GM23338 (cell line): ENCODE results near the gene HOXD8. TPM values are rescaled to one million over a fixed set of nuclear protein-coding genes. Genes with fewer than 3 reads are reported as not detected.

Experiments
- ATAC-seq: fragments of 200-7000 bp; cut with Tn5 transposase; 3 replicates; pipeline ENCODE4 v1.9.1; 2020
- DNase-seq: peaks from one replicate; pipeline ENCODE4 v3.0.0-alpha.2; 2015; ENCODE audit warnings: low spot score
- H2AFZ ChIP-seq: fragments of 200-600 bp; sonication (generic); 2 replicates; pipeline ENCODE4 v1.8.0; 2016; ENCODE audit warnings: antibody characterized with exemption, mild to moderate bottlenecking, moderate library complexity
- H3F3A ChIP-seq: fragments of 200-600 bp; sonication (generic); replicated peaks from 2 replicates; pipeline ENCODE4 v1.8.0; 2017; ENCODE audit warnings: antibody characterized with exemption, mixed run types, low read depth
- H3K27ac ChIP-seq: fragments of 200-600 bp; sonication (generic); 2 replicates; pipeline ENCODE4 v1.6.1; 2016; ENCODE audit warnings: low read depth
- H3K27me3 ChIP-seq: fragments of 200-600 bp; sonication (generic); 2 replicates; pipeline ENCODE4 v1.8.0; 2016; ENCODE audit warnings: mild to moderate bottlenecking, mixed run types, moderate library complexity; ENCODE audit not compliant: insufficient read depth
- H3K36me3 ChIP-seq: fragments of 200-600 bp; sonication (generic); 2 replicates; pipeline ENCODE4 v1.8.0; 2016; ENCODE audit warnings: mild to moderate bottlenecking; ENCODE audit not compliant: insufficient read depth
- H3K4me1 ChIP-seq: fragments of 200-600 bp; sonication (generic); 2 replicates; pipeline ENCODE4 v1.8.0; 2016; ENCODE audit warnings: mild to moderate bottlenecking, moderate library complexity; ENCODE audit not compliant: insufficient read depth
- H3K4me2 ChIP-seq: fragments of 200-600 bp; sonication (generic); 2 replicates; pipeline ENCODE4 v1.7.1; 2017; ENCODE audit warnings: mixed run types
- H3K4me3 ChIP-seq: fragments of 200-600 bp; sonication (generic); 2 replicates; pipeline ENCODE4 v1.6.1; 2016; ENCODE audit warnings: mixed run types
- H3K79me2 ChIP-seq: fragments of 200-600 bp; sonication (generic); replicated peaks from 2 replicates; pipeline ENCODE4 v1.8.0; 2017; ENCODE audit warnings: mild to moderate bottlenecking; ENCODE audit not compliant: insufficient read depth
- H3K9me2 ChIP-seq: fragments of 200-600 bp; sonication (generic); 2 replicates; pipeline ENCODE4 v1.8.0; 2017; ENCODE audit not compliant: insufficient read depth
- H4K20me1 ChIP-seq: fragments of 200-600 bp; sonication (generic); replicated peaks from 2 replicates; pipeline ENCODE4 v1.8.0; 2017; ENCODE audit warnings: mild to moderate bottlenecking; ENCODE audit not compliant: insufficient read depth
- H3K27ac Mint-ChIP-seq: 2 replicates; pipeline ENCODE4 v1.8.0; 2020; ENCODE audit warnings: inconsistent platforms, mild to moderate bottlenecking, moderate library complexity, mixed read lengths
- H3K27me3 Mint-ChIP-seq: 3 replicates; pipeline ENCODE4 v1.8.0; 2022; ENCODE audit warnings: low read depth, mild to moderate bottlenecking, moderate library complexity, mixed read lengths, inconsistent platforms; ENCODE audit not compliant: insufficient read depth, poor library complexity
- H3K36me3 Mint-ChIP-seq: 3 replicates; pipeline ENCODE4 v1.8.0; 2021; ENCODE audit warnings: low read depth, mild to moderate bottlenecking, inconsistent platforms, moderate library complexity, mixed read lengths
- H3K4me1 Mint-ChIP-seq: 3 replicates; pipeline ENCODE4 v1.8.0; 2020; ENCODE audit warnings: mild to moderate bottlenecking, inconsistent platforms, mixed read lengths
- H3K4me3 Mint-ChIP-seq: 3 replicates; pipeline ENCODE4 v1.8.0; 2021; ENCODE audit warnings: moderate library complexity, mild to moderate bottlenecking, inconsistent platforms, mixed read lengths
- H3K9me3 Mint-ChIP-seq: 3 replicates; pipeline ENCODE4 v1.8.0; 2020; ENCODE audit warnings: moderate library complexity, mild to moderate bottlenecking, inconsistent platforms, mixed read lengths
- CREB1 ChIP-seq: fragments of 250-450 bp; sonication (Bioruptor Pico); IDR thresholded peaks from 2 replicates; pipeline ENCODE4 v1.5.0; 2020; ENCODE audit warnings: low read depth, mild to moderate bottlenecking, moderate library complexity
- CTCF ChIP-seq, 2 experiments: fragments of 200-600 bp in 1 of 2; sonication (generic) in 1 of 2; conservative IDR thresholded peaks; 2 replicates each; pipeline versions ENCODE4 v1.5.1 to v1.6.1; 2016 to 2017; ENCODE audit warnings: antibody characterized with exemption in 2 of 2, low read depth in 2 of 2, mild to moderate bottlenecking in 2 of 2, moderate library complexity in 1 of 2
- EZH2 ChIP-seq: fragments of 200-600 bp; sonication (generic); IDR thresholded peaks from one replicate; pipeline ENCODE4 v1.8.0; 2017; ENCODE audit warnings: antibody characterized with exemption, mild to moderate bottlenecking, low read depth; ENCODE audit not compliant: unreplicated experiment
- EZH2phosphoT487 ChIP-seq: fragments of 200-600 bp; sonication (generic); IDR thresholded peaks from one replicate; pipeline ENCODE4 v1.8.1; 2018; ENCODE audit warnings: antibody characterized with exemption; ENCODE audit not compliant: unreplicated experiment
- JUNB ChIP-seq: IDR thresholded peaks from one replicate; pipeline ENCODE4 v1.6.1; 2016; ENCODE audit warnings: antibody characterized with exemption; ENCODE audit not compliant: unreplicated experiment
- POLR2AphosphoS5 ChIP-seq: IDR thresholded peaks from 2 replicates; pipeline ENCODE4 v1.6.1; 2016; ENCODE audit warnings: antibody characterized with exemption, low read depth
- ZNF114 ChIP-seq: fragments of 250-450 bp; sonication (Bioruptor Pico); IDR thresholded peaks from 2 replicates; pipeline ENCODE4 v1.5.0; 2020; ENCODE audit warnings: mild to moderate bottlenecking, moderate library complexity
- polyA plus RNA-seq: library from polyadenylated mRNA; unstranded; fragments of >200 nt; fragmentation: Nextera tagmentation; extraction: Ambion mirVana; gene quantifications from 2 replicates; pipeline ENCODE4 v1.2.1, GENCODE V29; 2016
- total RNA-seq: library from RNA; depleted of rRNA; stranded (reverse); fragments of >200 nt; shearing (Covaris generic); gene quantifications from 2 replicates; pipeline ENCODE4 v1.2.3, GENCODE V29; 2014

The HOXD8 gene
- total and polyA plus RNA-seq, 2 experiments from 2014 or later = not detected

GRCh38 chr2:176092270-176093144 is 37.0 kb upstream of the HOXD8 start, which contains the start of gene HOXD13 (continued):
- no peak for TF ChIP-seq ZNF114 (CRISPR knock-in tag)

- H3K4me1 Mint-ChIP-seq = peaks cover 39% of the 10 kb centered on the region
- peaks cover 94% of the 10 kb centered on the region for H3K27me3 ChIP-seq
- peak overlapping the region; percentile 76 for H3K4me2 ChIP-seq
- H2AFZ ChIP-seq = peak overlapping the region; percentile 38; the same call in 1 of the 2 replicates
- peaks cover 95% of the 10 kb centered on the region for H3K27me3 Mint-ChIP-seq
- peak overlapping the region; percentile 47 for H3K4me3 ChIP-seq
- peaks cover 33% of the 10 kb centered on the region for H4K20me1 ChIP-seq
- peak overlapping the region; percentile 54 for H3K4me3 Mint-ChIP-seq
- ATAC-seq (peak; percentile 1; the same call in 1 of the 3 replicates), DNase-seq (no peak)
- no peaks in the 10 kb centered on the region for H3K79me2 ChIP-seq
- peaks cover 49% of the 10 kb centered on the region for H3K4me1 ChIP-seq
- H3K9me3 Mint-ChIP-seq = peaks cover 4% of the 10 kb centered on the region; the same call in 2 of the 3 replicates
- no peak overlapping the region for H3K27ac ChIP-seq
- no peak overlapping the region for H3K27ac Mint-ChIP-seq
- no peak for TF ChIP-seq CREB1 (CRISPR knock-in tag)
- peak in 1 of 2 experiments; percentile 20; a peak in 1 of 4 replicates for TF ChIP-seq CTCF (conservative IDR thresholded peaks at IDR 0.05; ENCODE audit: low read depth in 2 of 2)
- no peak for TF ChIP-seq POLR2AphosphoS5
- TF ChIP-seq EZH2 = peak; percentile 73
- TF ChIP-seq JUNB = no peak
- TF ChIP-seq EZH2phosphoT487 = peak; percentile 53
- peaks cover 47% of the 10 kb centered on the region for H3F3A ChIP-seq
- no peaks in the 10 kb centered on the region for H3K36me3 ChIP-seq
- H3K36me3 Mint-ChIP-seq = no peaks in the 10 kb centered on the region; the same call in 2 of the 3 replicates
- no peaks in the 10 kb centered on the region for H3K9me2 ChIP-seq
Observed at GRCh38 chr2:176093145-176093897, 36.2 kb upstream of the HOXD8 start.

- Mint-ChIP-seq H3K27me3 (peaks cover 95% of the 10 kb centered on the region), H3K4me3 (peak overlapping the region; percentile 54; the same call in 1 of the 3 replicates), H3K27ac (no peak overlapping the region), H3K36me3 (no peaks in the 10 kb centered on the region; the same call in 2 of the 3 replicates), H3K4me1 (peaks cover 40% of the 10 kb centered on the region), H3K9me3 (peaks cover 4% of the 10 kb centered on the region; the same call in 2 of the 3 replicates)
- peaks cover 35% of the 10 kb centered on the region for H4K20me1 ChIP-seq
- ATAC-seq (no peak), DNase-seq (no peak)
- H3K4me1 ChIP-seq = peaks cover 50% of the 10 kb centered on the region
- no peaks in the 10 kb centered on the region for H3K79me2 ChIP-seq
- H3K4me2 ChIP-seq = no peak overlapping the region
- H3K27ac ChIP-seq = no peak overlapping the region
- TF ChIP-seq POLR2AphosphoS5 (no peak), EZH2 (peak; percentile 90)
- H3K9me2 ChIP-seq = no peaks in the 10 kb centered on the region
- H3F3A ChIP-seq = peaks cover 47% of the 10 kb centered on the region
- H3K27me3 ChIP-seq = peaks cover 94% of the 10 kb centered on the region
- H2AFZ ChIP-seq = no peak overlapping the region
- no peaks in the 10 kb centered on the region for H3K36me3 ChIP-seq
- peak overlapping the region; percentile 47; the same call in 1 of the 2 replicates for H3K4me3 ChIP-seq
Observed at GRCh38 chr2:176093898-176094249, 35.6 kb upstream of the HOXD8 start.
